Measurements from ENCODE around the gene GNAZ. TPM values are rescaled to one million over a fixed set of nuclear protein-coding genes. Genes with fewer than 3 reads are reported as not detected.
"Not testable (repeated sequence)": the region's sequence is repeated elsewhere in the genome, so short reads cannot be mapped to it uniquely, and the experiment has no call there.

Gene GNAZ
- total RNA-seq, 2 donors from 2014 or later = 2.6 to 2.8 TPM

GRCh38 chr22:23038902-23039301 lies 31.4 kb upstream of the GNAZ start:
- intact Hi-C loops (cut with DNase I) = no loop called here
- DNase-seq = no peak

GRCh38 chr22:23042179-23042578 lies 28.1 kb upstream of the GNAZ start:
- DNase-seq = no peak
- intact Hi-C loops (cut with DNase I) = no loop called here
- no peak for ATAC-seq

More at GRCh38 chr22:23038902-23039301, 31.4 kb upstream of the GNAZ start:
- ATAC-seq = no peak

GRCh38 chr22:23044570-23044969 lies 25.7 kb upstream of the GNAZ start:
- no peak for ATAC-seq
- intact Hi-C loops (cut with DNase I) = no loop called here

GRCh38 chr22:23045461-23045860 lies 24.9 kb upstream of the GNAZ start:
- intact Hi-C loops (cut with DNase I) = no loop called here
- ATAC-seq (no peak), DNase-seq (no peak)

More at GRCh38 chr22:23044570-23044969, 25.7 kb upstream of the GNAZ start:
- DNase-seq = no peak

GRCh38 chr22:23047265-23047664 lies 23.1 kb upstream of the GNAZ start:
- intact Hi-C loops (cut with DNase I) = no loop called here
- no peak for DNase-seq
- ATAC-seq = no peak

GRCh38 chr22:23047742-23048141 lies 22.6 kb upstream of the GNAZ start:
- intact Hi-C loops (cut with DNase I) = no loop called here
- DNase-seq = no peak
- no peak for ATAC-seq

GRCh38 chr22:23050546-23050945 lies 19.8 kb upstream of the GNAZ start:
- DNase-seq; ATAC-seq; intact Hi-C loops (cut with DNase I): not testable (repeated sequence)

GRCh38 chr22:23053051-23053707 lies 17.1 kb upstream of the GNAZ start:
- intact Hi-C loops (cut with DNase I) = no loop called here
- DNase-seq (no peak), ATAC-seq (no peak)

- DNase-seq (no peak), ATAC-seq (no peak)
Measured at GRCh38 chr22:23053912-23054530, 16.3 kb upstream of the GNAZ start.

GRCh38 chr22:23054531-23055257 lies 15.6 kb upstream of the GNAZ start:
- intact Hi-C loops (cut with DNase I) = no loop called here
- DNase-seq (no peak), ATAC-seq (no peak)

More at GRCh38 chr22:23053912-23054530, 16.3 kb upstream of the GNAZ start:
- intact Hi-C loops (cut with DNase I) = no loop called here

GRCh38 chr22:23055449-23056179 lies 14.7 kb upstream of the GNAZ start:
- DNase-seq (no peak), ATAC-seq (no peak)
- intact Hi-C loops (cut with DNase I) = no loop called here

GRCh38 chr22:23057331-23057730 lies 13.0 kb upstream of the GNAZ start:
- no peak for ATAC-seq
- intact Hi-C loops (cut with DNase I) = no loop called here
- no peak for DNase-seq

GRCh38 chr22:23058063-23058462 lies 12.3 kb upstream of the GNAZ start:
- ATAC-seq (no peak), DNase-seq (no peak)
- intact Hi-C loops (cut with DNase I) = no loop called here

GRCh38 chr22:23058481-23059283 lies 11.6 kb upstream of the GNAZ start:
- ATAC-seq (no peak), DNase-seq (no peak)
- intact Hi-C loops (cut with DNase I) = no loop called here

GRCh38 chr22:23059284-23059948 lies 10.9 kb upstream of the GNAZ start:
- ATAC-seq (no peak), DNase-seq (no peak)
- intact Hi-C loops (cut with DNase I) = no loop called here

GRCh38 chr22:23060612-23061400 lies 9.5 kb upstream of the GNAZ start:
- intact Hi-C loops (cut with DNase I) = no loop called here
- ATAC-seq (no peak), DNase-seq (no peak)

- intact Hi-C loops (cut with DNase I) = no loop called here
- DNase-seq (no peak), ATAC-seq (no peak)
Measured at GRCh38 chr22:23061471-23062280, 8.6 kb upstream of the GNAZ start.

Measured in left cardiac atrium (tissue), 4 donors.